CD14-positive monocyte (primary cell): Measurements from ENCODE around the gene MATCAP1. TPM values are rescaled to one million over a fixed set of nuclear protein-coding genes. Genes with fewer than 3 reads are reported as not detected.
A peak's percentile ranks its signal among the peaks of the same experiment; 100 is the strongest.

Experiments
- DNase-seq, 3 donors: peaks; one replicate each; pipeline ENCODE4 v3.0.0-alpha.2; 2011 to 2022
- H2AFZ ChIP-seq: 2 replicates; pipeline ENCODE4 v1.6.0; 2012; ENCODE audit warnings: mild to moderate bottlenecking, low read depth, low read length, inconsistent platforms; ENCODE audit not compliant: insufficient read depth, poor library complexity, severe bottlenecking
- H3K27ac ChIP-seq, 2 donors: 1 replicate in 1 of 2; 2 replicates in 1 of 2; pipeline ENCODE4 v1.5.1; 2012 to 2013; ENCODE audit warnings: low read length in 2 of 2, control low read depth in 1 of 2, inconsistent platforms in 1 of 2, low read depth in 1 of 2, mild to moderate bottlenecking in 1 of 2
- H3K27me3 ChIP-seq, 2 donors: one replicate each; pipeline versions ENCODE4 v1.6.0 to v1.6.1; 2011 to 2013; ENCODE audit warnings: low read length in 2 of 2; ENCODE audit not compliant: control insufficient read depth in 2 of 2, insufficient read depth in 2 of 2
- H3K36me3 ChIP-seq, 2 donors: replicated peaks in 1 of 2; 1 replicate in 1 of 2; 2 replicates in 1 of 2; pipeline versions ENCODE4 v1.5.1 to v1.6.1; 2012 to 2013; ENCODE audit warnings: low read length in 2 of 2, control low read depth in 1 of 2, inconsistent platforms in 1 of 2, mild to moderate bottlenecking in 1 of 2; ENCODE audit not compliant: insufficient read depth in 2 of 2, control insufficient read depth in 1 of 2
- H3K4me1 ChIP-seq, 2 donors: 1 replicate in 1 of 2; 2 replicates in 1 of 2; pipeline versions ENCODE4 v1.5.1 to v1.6.1; 2012 to 2013; ENCODE audit warnings: low read length in 2 of 2, control low read depth in 1 of 2, inconsistent platforms in 1 of 2, mild to moderate bottlenecking in 1 of 2, moderate library complexity in 1 of 2; ENCODE audit not compliant: insufficient read depth in 2 of 2, control insufficient read depth in 1 of 2
- H3K4me2 ChIP-seq: replicated peaks from 2 replicates; pipeline ENCODE3; 2012; ENCODE audit warnings: low read length, moderate library complexity, mild to moderate bottlenecking; ENCODE audit not compliant: poor library complexity, severe bottlenecking; ENCODE audit errors: extremely low read depth
- H3K4me3 ChIP-seq, 3 experiments: fragments of 200-600 bp in 1 of 3; sonication (generic) in 1 of 3; replicated peaks in 1 of 3; 1 replicate in 2 of 3; 2 replicates in 1 of 3; pipeline ENCODE4 v1.5.1; 2011 to 2013; ENCODE audit warnings: low read length in 3 of 3, mild to moderate bottlenecking in 3 of 3, control low read depth in 2 of 3, low read depth in 2 of 3, inconsistent platforms in 1 of 3, moderate library complexity in 1 of 3
- H3K79me2 ChIP-seq: 2 replicates; pipeline ENCODE4 v1.6.0; 2012; ENCODE audit warnings: mild to moderate bottlenecking, control low read depth, inconsistent platforms, low read length, moderate library complexity; ENCODE audit not compliant: insufficient read depth
- H3K9ac ChIP-seq: 2 replicates; pipeline ENCODE4 v1.6.0; 2017; ENCODE audit warnings: low read length, mild to moderate bottlenecking; ENCODE audit not compliant: insufficient read depth, poor library complexity, severe bottlenecking
- H3K9me3 ChIP-seq, 2 donors: replicated peaks in 1 of 2; 1 replicate in 1 of 2; 2 replicates in 1 of 2; pipeline versions ENCODE4 v1.5.1 to v1.6.1; 2012 to 2013; ENCODE audit warnings: low read length in 2 of 2, control low read depth in 1 of 2; ENCODE audit not compliant: control insufficient read depth in 1 of 2, insufficient read depth in 1 of 2
- H4K20me1 ChIP-seq: 2 replicates; pipeline ENCODE4 v1.6.0; 2012; ENCODE audit warnings: mild to moderate bottlenecking, low read length, control low read depth, moderate library complexity; ENCODE audit not compliant: insufficient read depth
- H3K27ac Mint-ChIP-seq, 7 donors: one replicate each; pipeline ENCODE4 v1.8.0; 2020; ENCODE audit warnings: mild to moderate bottlenecking in 7 of 7, mixed read lengths in 7 of 7, moderate library complexity in 6 of 7, inconsistent platforms in 2 of 7
- H3K27me3 Mint-ChIP-seq, 3 donors: one replicate each; pipeline ENCODE4 v1.8.0; 2021 to 2022; ENCODE audit warnings: low read depth in 3 of 3, mild to moderate bottlenecking in 3 of 3, mixed read lengths in 3 of 3, moderate library complexity in 3 of 3, inconsistent platforms in 1 of 3
- H3K36me3 Mint-ChIP-seq, 2 donors: one replicate each; pipeline ENCODE4 v1.8.0; 2020; ENCODE audit warnings: mixed read lengths in 2 of 2, inconsistent platforms in 1 of 2, mild to moderate bottlenecking in 1 of 2
- H3K4me1 Mint-ChIP-seq: one replicate; pipeline ENCODE4 v1.8.0; 2020; ENCODE audit warnings: mild to moderate bottlenecking, mixed read lengths
- H3K4me3 Mint-ChIP-seq, 2 donors: one replicate each; pipeline ENCODE4 v1.8.0; 2020; ENCODE audit warnings: mild to moderate bottlenecking in 2 of 2, mixed read lengths in 2 of 2, moderate library complexity in 1 of 2
- H3K9me3 Mint-ChIP-seq, 7 donors: one replicate each; pipeline ENCODE4 v1.8.0; 2020 to 2022; ENCODE audit warnings: mixed read lengths in 7 of 7, mild to moderate bottlenecking in 6 of 7, moderate library complexity in 6 of 7, inconsistent platforms in 2 of 7
- WGBS: methylation state at CpG from one replicate; pipeline ENCODE4 v1.1.5; 2013; ENCODE audit warnings: missing lambda C conversion rate; ENCODE audit not compliant: insufficient coverage; 5-methylcytosine and 5-hydroxymethylcytosine counted together
- intact Hi-C, 2 donors: fragments of 100-400 bp; cut with micrococcal nuclease; formaldehyde crosslinking; loops; one replicate each; pipeline versions ENCODE4 v1.15.0 to v1.15.1; 2023
- polyA plus RNA-seq, 3 donors: library from polyadenylated mRNA; depleted of rRNA in 1 of 3; unstranded in 2 of 3; stranded (reverse) in 1 of 3; fragments of 300-500 nt in 2 of 3; fragments of >200 nt in 1 of 3; fragmentation: Illumina TruSeq in 2 of 3; gene quantifications; 1 replicate in 2 of 3; 2 replicates in 1 of 3; pipeline ENCODE4 v1.2.3, GENCODE V29; 2012 to 2021
- TF ChIP-seq, protein P1 (sequence below): fragments of 200-600 bp; IDR thresholded peaks from one replicate; pipeline ENCODE4 v1.8.0; 2022; ENCODE audit warnings: antibody characterized with exemption, mild to moderate bottlenecking

The MATCAP1 gene
- polyA plus RNA-seq, 3 donors: 0.58 to 43.3 (median 0.99) TPM

DNA sequence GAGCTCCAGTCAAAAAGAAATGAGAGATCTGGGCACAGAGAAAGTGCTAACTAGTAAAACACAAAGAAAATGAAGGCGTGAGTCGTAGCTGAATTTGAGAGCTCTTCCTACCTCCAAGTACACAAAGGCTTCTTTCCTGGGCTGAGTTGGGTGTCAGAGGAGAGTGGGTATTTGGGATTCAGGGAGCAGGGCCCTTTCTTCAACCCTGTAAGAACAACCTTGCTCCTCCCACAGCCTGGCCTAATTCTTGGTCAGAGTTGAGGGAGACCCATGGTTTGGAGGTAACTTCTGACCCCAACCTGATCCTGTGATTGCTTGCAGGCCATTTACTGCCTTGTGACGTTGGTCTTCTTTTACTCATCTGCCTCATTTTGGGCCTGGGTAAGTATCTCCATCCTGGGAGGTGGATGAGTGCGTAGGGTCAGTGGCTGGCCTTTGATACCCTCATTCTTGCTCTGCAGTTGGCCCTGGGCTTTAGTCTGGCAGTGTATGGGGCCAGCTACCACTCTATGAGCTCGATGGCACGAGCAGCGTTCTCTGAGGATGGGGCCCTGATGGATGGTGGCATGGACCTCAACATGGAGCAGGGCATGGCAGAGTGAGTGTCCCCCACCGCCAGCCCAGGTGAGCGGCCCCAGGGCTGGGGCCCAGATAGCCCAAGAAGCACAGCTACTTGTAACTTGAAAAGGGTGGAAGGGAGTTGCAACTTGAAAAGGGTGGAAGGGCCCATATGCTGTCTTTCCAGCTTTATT is 44.4 kb upstream of the MATCAP1 start:
- intact Hi-C loops: loop anchor here (5.0 kb wide), 1 partner anchor 36 kb away; the partner anchor contains the start of genes E2F4 (in 2 of the 2) and EXOC3L1 (in 2 of the 2)
- 90% methylated on average over 4 of the region's 9 CpGs for WGBS
- Mint-ChIP-seq H3K36me3 (peaks cover 39 to 48% of the 10 kb centered on the region in 2 donors), H3K27ac (peak overlapping the region in 6 of 7 donors; percentile 90 to 99 (median 96)), H3K4me1 (peaks cover 26% of the 10 kb centered on the region), H3K4me3 (peak overlapping the region in 1 of 2 donors; percentile 96), H3K9me3 (peaks cover 0 to 3% (median 0%) of the 10 kb centered on the region in 7 donors), H3K27me3 (peaks cover 0 to 1% (median 0%) of the 10 kb centered on the region in 3 donors)
- Histone ChIP-seq H3K4me1 (peaks cover 17 to 23% of the 10 kb centered on the region in 2 donors), H3K9ac (no peak overlapping the region), H3K36me3 (peaks cover 44 to 48% of the 10 kb centered on the region in 2 donors), H3K4me3 (peak overlapping the region in 1 of 3 experiments; percentile 99), H3K79me2 (peaks cover 28% of the 10 kb centered on the region), H3K27me3 (no peaks in the 10 kb centered on the region), H3K27ac (peak overlapping the region in 1 of 2 donors; percentile 92), H2AFZ (no peak overlapping the region), H3K9me3 (no peaks in the 10 kb centered on the region), H4K20me1 (peaks cover 41% of the 10 kb centered on the region), H3K4me2 (peak overlapping the region; percentile 97)
- DNase-seq: no peak
- TF ChIP-seq, protein P1, sequence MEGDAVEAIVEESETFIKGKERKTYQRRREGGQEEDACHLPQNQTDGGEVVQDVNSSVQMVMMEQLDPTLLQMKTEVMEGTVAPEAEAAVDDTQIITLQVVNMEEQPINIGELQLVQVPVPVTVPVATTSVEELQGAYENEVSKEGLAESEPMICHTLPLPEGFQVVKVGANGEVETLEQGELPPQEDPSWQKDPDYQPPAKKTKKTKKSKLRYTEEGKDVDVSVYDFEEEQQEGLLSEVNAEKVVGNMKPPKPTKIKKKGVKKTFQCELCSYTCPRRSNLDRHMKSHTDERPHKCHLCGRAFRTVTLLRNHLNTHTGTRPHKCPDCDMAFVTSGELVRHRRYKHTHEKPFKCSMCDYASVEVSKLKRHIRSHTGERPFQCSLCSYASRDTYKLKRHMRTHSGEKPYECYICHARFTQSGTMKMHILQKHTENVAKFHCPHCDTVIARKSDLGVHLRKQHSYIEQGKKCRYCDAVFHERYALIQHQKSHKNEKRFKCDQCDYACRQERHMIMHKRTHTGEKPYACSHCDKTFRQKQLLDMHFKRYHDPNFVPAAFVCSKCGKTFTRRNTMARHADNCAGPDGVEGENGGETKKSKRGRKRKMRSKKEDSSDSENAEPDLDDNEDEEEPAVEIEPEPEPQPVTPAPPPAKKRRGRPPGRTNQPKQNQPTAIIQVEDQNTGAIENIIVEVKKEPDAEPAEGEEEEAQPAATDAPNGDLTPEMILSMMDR: no peak

- peaks cover 43 to 44% of the 10 kb centered on the region in 2 donors for H3K36me3 ChIP-seq
- H3K4me1 ChIP-seq: peaks cover 17 to 23% of the 10 kb centered on the region in 2 donors
- peak overlapping the region; percentile 58 to 92 for H3K27ac ChIP-seq
- Mint-ChIP-seq H3K27ac (peak overlapping the region; percentile 90 to 99 (median 96)), H3K36me3 (peaks cover 36 to 43% of the 10 kb centered on the region in 2 donors), H3K4me1 (peaks cover 26% of the 10 kb centered on the region), H3K27me3 (peaks cover 0 to 1% (median 0%) of the 10 kb centered on the region in 3 donors), H3K9me3 (peaks cover 0 to 3% (median 1%) of the 10 kb centered on the region in 7 donors), H3K4me3 (peak overlapping the region; percentile 95 to 96)
- peak overlapping the region; percentile 74 to 99 (median 92) for H3K4me3 ChIP-seq
- peak overlapping the region; percentile 84 for H2AFZ ChIP-seq
- H3K27me3 ChIP-seq: no peaks in the 10 kb centered on the region
- WGBS: 8% methylated on average over 9 of the region's 12 CpGs
- peaks cover 41% of the 10 kb centered on the region for H4K20me1 ChIP-seq
- peak overlapping the region; percentile 87 for H3K9ac ChIP-seq
- H3K9me3 ChIP-seq: no peaks in the 10 kb centered on the region
- TF ChIP-seq, protein P1: no peak
- intact Hi-C loops: loop anchor here (1.0 to 5.0 kb wide), 3 partner anchors 16 to 35 kb away; partner anchors contain the start of genes E2F4 (in 2 of the 2), EXOC3L1 (in 2 of the 2) and FHOD1 (in 1 of the 2)
- peaks cover 28% of the 10 kb centered on the region for H3K79me2 ChIP-seq
- peak overlapping the region; percentile 97 for H3K4me2 ChIP-seq
- DNase-seq: no peak
These were observed 43.8 kb upstream of the MATCAP1 start for GRCh38 chr16:67227567-67227921.
